RWPE2 (cell line): ENCODE data around the gene COX7A2L.

Experiments
- ATAC-seq: fragments of 200-7000 bp; cut with Tn5 transposase; 3 replicates; pipeline ENCODE4 v1.9.1; 2021; ENCODE audit warnings: low read depth
- DNase-seq: peaks from one replicate; pipeline ENCODE4 v3.0.0-alpha.2; 2020; ENCODE audit warnings: low spot score
- H3K27ac ChIP-seq: fragments of 450-650 bp; 2 replicates; pipeline ENCODE4 v1.5.1; 2017; ENCODE audit warnings: mild to moderate bottlenecking; ENCODE audit not compliant: poor library complexity, severe bottlenecking
- H3K27me3 ChIP-seq: fragments of 250-450 bp; sonication (Bioruptor Pico); 2 replicates; pipeline ENCODE4 v1.5.1; 2021; ENCODE audit warnings: mild to moderate bottlenecking, moderate library complexity; ENCODE audit not compliant: insufficient read depth, poor library complexity, severe bottlenecking
- H3K36me3 ChIP-seq: fragments of 250-450 bp; sonication (Bioruptor Pico); 2 replicates; pipeline ENCODE4 v1.5.1; 2020; ENCODE audit warnings: low read depth, mild to moderate bottlenecking, moderate library complexity
- H3K4me1 ChIP-seq: fragments of 250-450 bp; sonication (Bioruptor Pico); 2 replicates; pipeline ENCODE4 v1.5.1; 2021; ENCODE audit warnings: mild to moderate bottlenecking, moderate library complexity; ENCODE audit not compliant: insufficient read depth, poor library complexity, severe bottlenecking
- H3K4me3 ChIP-seq: fragments of 250-450 bp; sonication (Bioruptor Pico); 2 replicates; pipeline ENCODE4 v1.5.1; 2021; ENCODE audit warnings: mild to moderate bottlenecking, moderate library complexity; ENCODE audit not compliant: severe bottlenecking
- H3K9me3 ChIP-seq: fragments of 250-450 bp; sonication (Bioruptor Pico); 2 replicates; pipeline ENCODE4 v1.5.1; 2021; ENCODE audit warnings: mild to moderate bottlenecking, moderate library complexity; ENCODE audit not compliant: severe bottlenecking
- TF ChIP-seq, protein P1 (sequence below): fragments of 450-650 bp; IDR thresholded peaks from one replicate; pipeline ENCODE4 v1.5.1; 2017; ENCODE audit warnings: mild to moderate bottlenecking, moderate library complexity; ENCODE audit not compliant: poor library complexity, severe bottlenecking

Gene COX7A2L

DNA sequence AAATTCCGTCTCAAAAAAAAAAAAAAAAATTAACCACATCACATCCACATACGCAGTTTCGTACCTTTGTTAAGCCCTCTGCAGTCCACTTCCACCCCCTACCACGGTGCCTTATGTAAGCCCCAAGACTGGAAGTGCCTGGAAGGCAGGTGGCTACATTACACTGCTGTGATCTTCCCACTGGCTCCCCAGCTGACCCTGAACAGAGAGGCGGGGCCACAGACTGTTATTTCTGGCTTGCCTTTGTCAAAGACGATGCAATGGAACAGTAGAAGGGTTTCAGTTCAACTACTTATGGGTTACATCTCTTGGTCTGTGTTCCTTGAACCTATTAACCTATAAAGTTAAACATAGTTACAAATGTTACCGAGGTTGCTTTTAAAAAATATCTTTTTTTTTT, 15.7 kb upstream of the COX7A2L start:
- Histone ChIP-seq H3K36me3 (no peaks in the 10 kb centered on the region), H3K27ac (no peak overlapping the region), H3K4me1 (peaks cover 7% of the 10 kb centered on the region), H3K9me3 (no peaks in the 10 kb centered on the region), H3K4me3 (no peak overlapping the region), H3K27me3 (no peaks in the 10 kb centered on the region)
- TF ChIP-seq, protein P1, sequence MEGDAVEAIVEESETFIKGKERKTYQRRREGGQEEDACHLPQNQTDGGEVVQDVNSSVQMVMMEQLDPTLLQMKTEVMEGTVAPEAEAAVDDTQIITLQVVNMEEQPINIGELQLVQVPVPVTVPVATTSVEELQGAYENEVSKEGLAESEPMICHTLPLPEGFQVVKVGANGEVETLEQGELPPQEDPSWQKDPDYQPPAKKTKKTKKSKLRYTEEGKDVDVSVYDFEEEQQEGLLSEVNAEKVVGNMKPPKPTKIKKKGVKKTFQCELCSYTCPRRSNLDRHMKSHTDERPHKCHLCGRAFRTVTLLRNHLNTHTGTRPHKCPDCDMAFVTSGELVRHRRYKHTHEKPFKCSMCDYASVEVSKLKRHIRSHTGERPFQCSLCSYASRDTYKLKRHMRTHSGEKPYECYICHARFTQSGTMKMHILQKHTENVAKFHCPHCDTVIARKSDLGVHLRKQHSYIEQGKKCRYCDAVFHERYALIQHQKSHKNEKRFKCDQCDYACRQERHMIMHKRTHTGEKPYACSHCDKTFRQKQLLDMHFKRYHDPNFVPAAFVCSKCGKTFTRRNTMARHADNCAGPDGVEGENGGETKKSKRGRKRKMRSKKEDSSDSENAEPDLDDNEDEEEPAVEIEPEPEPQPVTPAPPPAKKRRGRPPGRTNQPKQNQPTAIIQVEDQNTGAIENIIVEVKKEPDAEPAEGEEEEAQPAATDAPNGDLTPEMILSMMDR: no peak
- no peak for ATAC-seq
- DNase-seq: no peak

DNA sequence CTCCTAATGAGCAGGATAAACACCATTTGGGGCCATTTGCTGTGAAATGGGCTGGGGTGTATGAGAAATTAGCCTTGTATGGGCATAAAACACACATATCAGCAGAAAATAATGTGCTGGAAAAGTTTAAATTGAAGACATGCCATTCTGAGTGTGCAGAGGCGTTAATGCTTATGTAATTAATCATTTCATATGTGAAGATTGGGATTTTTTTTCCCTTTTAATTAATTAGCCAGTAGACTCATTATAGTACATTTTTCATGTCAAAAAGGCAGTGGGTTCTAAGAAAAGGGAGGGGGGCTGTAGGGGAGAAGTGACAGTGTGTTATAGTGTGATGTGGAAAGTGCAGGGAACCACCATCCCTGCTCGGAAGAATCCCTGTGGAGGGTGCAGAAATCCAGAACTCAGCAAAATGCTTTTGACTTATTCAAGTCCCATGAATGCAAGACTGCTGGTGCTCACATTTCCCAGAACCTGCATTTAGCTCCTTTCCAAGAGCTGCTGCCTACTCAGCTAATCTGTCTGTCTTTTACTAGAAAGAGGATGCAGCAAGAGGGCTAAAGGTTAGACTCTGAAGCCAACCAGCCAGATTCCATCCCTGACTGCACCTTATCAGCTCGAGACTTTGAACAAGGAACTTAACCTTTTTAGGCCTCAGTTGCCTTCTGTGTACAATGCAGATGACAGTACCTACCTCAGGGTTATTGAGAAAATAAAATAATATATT, 11.6 kb upstream of the COX7A2L start:
- DNase-seq (no peak), ATAC-seq (no peak)
- H3K4me1 ChIP-seq: peaks cover 16% of the 10 kb centered on the region
- no peaks in the 10 kb centered on the region for H3K36me3 ChIP-seq
- TF ChIP-seq, protein P1: no peak
- peak overlapping the region; percentile 44 for H3K27ac ChIP-seq
- no peaks in the 10 kb centered on the region for H3K9me3 ChIP-seq
- no peak overlapping the region for H3K4me3 ChIP-seq
- no peaks in the 10 kb centered on the region for H3K27me3 ChIP-seq

DNA sequence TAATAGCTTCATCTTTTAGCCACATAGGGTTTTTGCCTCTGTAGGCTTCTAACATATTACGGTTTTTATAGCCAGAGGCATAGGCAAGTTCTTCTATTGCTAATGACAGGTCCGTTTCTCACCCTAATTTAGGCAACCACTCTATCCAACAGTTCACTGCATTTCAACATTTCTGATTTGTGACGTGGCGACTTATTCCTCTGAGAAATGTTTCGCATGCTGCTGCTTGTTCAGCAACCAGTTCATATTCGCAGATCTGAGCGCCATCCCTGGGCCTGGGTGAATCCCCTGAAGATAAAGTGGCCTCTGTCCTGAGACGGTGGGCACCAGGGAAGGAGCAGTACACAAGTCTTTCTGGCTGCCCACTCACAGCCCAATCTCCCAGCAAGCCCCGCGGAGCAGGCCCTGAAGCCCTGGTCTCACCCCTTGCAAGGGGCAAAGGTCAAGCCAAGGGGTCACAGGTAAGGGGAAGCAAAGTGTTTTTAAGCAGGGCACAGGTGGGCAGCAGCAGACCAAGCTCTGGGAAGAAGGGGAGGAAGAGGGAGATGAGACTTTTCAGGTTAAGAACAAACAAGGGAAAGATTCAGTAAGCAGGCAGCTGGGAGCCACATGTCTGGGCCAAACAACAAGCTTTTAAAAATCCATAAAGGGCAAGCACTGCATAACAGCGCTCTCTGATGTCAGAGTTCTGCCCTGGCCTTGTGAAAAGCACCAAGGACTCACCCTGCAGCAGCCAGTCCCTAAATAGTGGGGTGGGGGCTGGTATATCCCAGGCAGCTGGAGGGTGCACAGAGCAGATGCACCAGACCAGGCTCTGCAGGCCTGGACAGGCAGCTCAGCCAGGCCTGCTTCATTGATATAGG, 10.8 kb upstream of the COX7A2L start:
- ATAC-seq (peak; percentile 75), DNase-seq (no peak)
- TF ChIP-seq, protein P1: no peak
- Histone ChIP-seq H3K4me3 (no peak overlapping the region), H3K27ac (peak overlapping the region; percentile 44), H3K9me3 (no peaks in the 10 kb centered on the region), H3K36me3 (no peaks in the 10 kb centered on the region), H3K27me3 (no peaks in the 10 kb centered on the region), H3K4me1 (peaks cover 16% of the 10 kb centered on the region)

DNA sequence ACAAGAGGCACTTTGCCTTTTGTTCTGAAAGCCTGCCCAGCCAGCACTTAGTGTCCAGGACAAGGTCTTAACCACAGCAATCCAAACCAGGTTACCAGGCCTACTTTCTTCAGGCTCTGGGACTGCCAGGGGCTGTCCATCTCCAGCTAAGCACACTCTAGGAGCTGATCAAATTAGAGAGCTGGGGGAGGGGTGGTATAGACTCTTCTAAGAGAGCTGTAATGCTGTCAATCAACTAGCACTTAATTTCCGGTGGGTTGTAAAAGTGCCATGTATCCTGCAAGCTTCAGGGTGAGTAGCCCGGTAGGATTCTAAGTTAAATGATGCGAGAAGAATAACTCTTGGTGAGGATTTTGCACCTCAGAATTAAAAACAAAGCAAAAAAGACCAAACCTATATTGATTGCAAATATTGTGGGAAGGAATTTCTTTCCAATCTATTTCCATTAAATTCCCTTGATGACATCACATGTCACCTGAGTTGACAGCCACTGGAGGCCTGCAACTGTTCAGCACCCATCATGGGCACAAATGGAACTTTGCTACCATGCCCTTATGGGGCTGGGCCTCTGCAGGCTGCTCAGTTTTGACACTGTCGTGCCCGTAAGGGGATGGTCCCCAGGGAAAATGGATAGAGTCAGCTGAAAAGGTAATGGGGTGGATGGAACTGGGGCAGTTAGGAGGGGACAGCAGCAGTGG, 8.7 kb upstream of the COX7A2L start:
- TF ChIP-seq, protein P1: no peak
- Histone ChIP-seq H3K4me1 (peaks cover 16% of the 10 kb centered on the region), H3K36me3 (no peaks in the 10 kb centered on the region), H3K9me3 (no peaks in the 10 kb centered on the region), H3K27me3 (no peaks in the 10 kb centered on the region), H3K4me3 (no peak overlapping the region), H3K27ac (no peak overlapping the region)
- no peak for ATAC-seq
- DNase-seq: no peak
